ENCODE measurements around the gene COL4A2.

Gene COL4A2

GRCh38 chr13:110352735-110353134 is 45.7 kb downstream of the COL4A2 start:
- Mint-ChIP-seq H3K4me3 (no peak overlapping the region), H3K9me3 (no peaks in the 10 kb centered on the region), H3K4me1 (no peaks in the 10 kb centered on the region), H3K27ac (no peak overlapping the region), H3K36me3 (no peaks in the 10 kb centered on the region)
- DNase-seq (ENCODE audit: low spot score in 2 of 2) = no peak
- ATAC-seq = no peak

DNA sequence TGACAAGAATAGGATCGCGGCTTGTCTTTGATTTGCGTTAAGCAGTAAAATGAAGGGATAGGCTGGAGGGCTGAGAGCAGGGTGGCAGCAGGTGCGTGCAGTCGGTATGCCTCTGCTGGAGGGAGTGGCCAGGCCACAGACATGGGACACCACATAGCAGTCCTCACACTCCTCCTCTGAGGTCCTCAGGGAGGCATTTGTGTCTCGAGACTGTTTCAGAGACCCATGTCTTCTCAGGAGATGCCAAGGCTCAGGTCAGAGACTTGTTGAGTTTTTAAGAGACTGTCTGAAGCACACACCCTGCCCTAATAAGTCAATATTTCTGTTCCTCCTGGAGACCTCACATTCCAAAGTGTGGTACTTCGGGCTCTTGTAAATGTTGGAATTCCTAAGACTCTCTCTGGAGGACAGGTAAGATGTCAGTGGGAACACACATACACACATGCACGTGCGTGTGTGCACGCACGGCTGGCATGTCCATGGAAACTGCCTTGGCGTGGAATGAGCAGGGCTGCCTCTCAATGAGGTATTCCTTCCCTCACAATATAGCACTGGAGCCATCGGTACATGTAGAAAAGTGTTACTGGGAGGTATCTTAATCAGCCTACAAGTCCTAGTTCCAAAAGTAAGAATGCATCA is 46.4 kb downstream of the COL4A2 start:
- H3K27ac Mint-ChIP-seq = no peak overlapping the region
- H3K4me1 Mint-ChIP-seq = no peaks in the 10 kb centered on the region

GRCh38 chr13:110354123-110354627 is 47.1 kb downstream of the COL4A2 start:
- DNase-seq (ENCODE audit: low spot score in 2 of 2) (no peak), ATAC-seq (no peak)
- no peaks in the 10 kb centered on the region for H3K4me1 Mint-ChIP-seq
- no peak overlapping the region for H3K27ac Mint-ChIP-seq
- no peaks in the 10 kb centered on the region for H3K9me3 Mint-ChIP-seq
- no peak overlapping the region for H3K4me3 Mint-ChIP-seq
- no peaks in the 10 kb centered on the region for H3K36me3 Mint-ChIP-seq

More for the DNA sequence above, 46.4 kb downstream of the COL4A2 start:
- Mint-ChIP-seq H3K9me3 (no peaks in the 10 kb centered on the region), H3K36me3 (no peaks in the 10 kb centered on the region), H3K4me3 (no peak overlapping the region)
- DNase-seq (ENCODE audit: low spot score in 2 of 2) (no peak), ATAC-seq (no peak)

DNA sequence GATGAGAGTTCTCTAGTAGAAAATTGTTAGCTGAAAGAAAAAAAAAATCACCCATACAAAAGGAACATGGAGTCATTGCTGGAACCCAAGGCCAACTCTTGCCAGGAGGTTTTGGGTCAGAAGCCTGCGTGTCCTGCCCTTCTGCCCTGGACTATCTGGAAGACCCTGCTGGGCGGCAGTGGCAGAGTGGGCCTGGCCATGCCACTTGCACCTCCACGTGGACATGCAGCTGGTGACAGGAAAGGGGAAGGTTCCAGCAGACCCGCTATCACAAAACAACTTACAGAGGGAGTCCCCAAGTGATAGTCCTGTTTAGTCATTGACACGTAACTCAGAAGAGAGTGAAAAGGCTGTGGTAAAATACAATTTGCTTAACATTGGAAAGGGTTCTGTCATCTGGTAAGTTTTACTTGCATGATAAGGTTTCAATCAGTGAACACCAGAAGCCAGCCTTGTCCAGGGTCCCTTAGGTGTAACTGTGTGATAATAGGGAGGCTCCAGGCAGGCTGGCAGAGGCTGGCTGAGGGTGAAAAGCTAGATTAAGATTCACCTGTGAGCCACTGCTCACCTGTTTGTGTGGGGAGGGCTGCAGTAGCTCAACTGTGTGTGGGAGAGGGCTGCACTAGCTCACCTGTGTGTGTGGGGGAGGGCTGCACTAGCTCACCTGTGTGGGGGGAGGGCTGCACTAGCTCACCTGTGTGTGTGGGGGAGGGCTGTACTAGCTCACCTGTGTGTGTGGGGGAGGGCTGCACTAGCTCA is 47.8 kb downstream of the COL4A2 start:
- no peak overlapping the region for H3K27ac Mint-ChIP-seq
- H3K4me3 Mint-ChIP-seq = no peak overlapping the region
- no peaks in the 10 kb centered on the region for H3K4me1 Mint-ChIP-seq
- ATAC-seq (no peak), DNase-seq (ENCODE audit: low spot score in 2 of 2) (no peak)
- no peaks in the 10 kb centered on the region for H3K36me3 Mint-ChIP-seq
- no peaks in the 10 kb centered on the region for H3K9me3 Mint-ChIP-seq

GRCh38 chr13:110356362-110356761 is 49.3 kb downstream of the COL4A2 start:
- Mint-ChIP-seq H3K9me3 (no peaks in the 10 kb centered on the region), H3K4me3 (no peak overlapping the region), H3K4me1 (no peaks in the 10 kb centered on the region), H3K36me3 (no peaks in the 10 kb centered on the region), H3K27ac (no peak overlapping the region)
- no peak for DNase-seq (ENCODE audit: low spot score in 2 of 2)
- no peak for ATAC-seq

DNA sequence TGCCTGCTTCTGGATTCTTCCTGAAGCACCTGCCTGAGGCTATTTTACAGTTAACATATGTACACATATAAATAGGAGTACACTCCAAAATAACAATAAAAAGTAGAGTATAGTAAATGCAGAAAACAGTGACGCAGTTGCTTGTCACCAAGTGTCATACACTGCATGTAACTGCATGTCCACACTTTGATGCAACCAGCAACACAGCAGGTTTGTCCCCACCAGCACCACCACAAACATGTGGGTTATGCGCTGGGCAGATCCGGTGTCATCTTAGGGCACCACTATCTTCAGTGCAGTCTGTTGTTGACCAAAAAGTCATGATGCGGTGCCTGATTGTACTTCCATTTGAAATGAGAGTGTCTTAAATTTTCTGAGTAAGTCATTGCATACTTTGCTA is 51.3 kb downstream of the COL4A2 start:
- DNase-seq (ENCODE audit: low spot score in 2 of 2) = no peak
- H3K4me1 Mint-ChIP-seq = no peaks in the 10 kb centered on the region
- no peaks in the 10 kb centered on the region for H3K9me3 Mint-ChIP-seq
- no peak overlapping the region for H3K27ac Mint-ChIP-seq
- H3K4me3 Mint-ChIP-seq = no peak overlapping the region
- H3K36me3 Mint-ChIP-seq = no peaks in the 10 kb centered on the region
- no peak for ATAC-seq

DNA sequence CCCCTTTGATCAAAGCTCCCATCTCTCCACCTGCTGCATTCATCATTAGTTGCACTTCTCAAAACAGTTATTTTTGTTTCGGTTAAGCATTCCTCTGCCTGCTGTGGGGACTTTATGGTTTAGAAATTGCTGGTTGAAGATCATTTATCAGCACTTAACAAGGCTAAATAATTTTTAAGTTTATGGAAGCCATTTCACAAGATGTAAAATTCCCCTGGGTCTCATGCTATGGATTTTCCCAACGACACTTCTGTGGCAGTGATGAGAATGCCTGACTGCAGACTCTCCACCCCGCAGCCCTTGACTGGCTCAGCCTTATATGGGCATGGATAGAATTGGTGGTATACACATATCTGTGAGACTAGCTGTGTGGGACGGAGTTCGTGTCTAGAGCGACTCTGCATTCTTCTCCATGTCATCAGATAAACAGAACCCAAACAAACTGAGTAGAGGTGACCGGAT is 52.8 kb downstream of the COL4A2 start:
- H3K36me3 Mint-ChIP-seq = no peaks in the 10 kb centered on the region
- no peak overlapping the region for H3K4me3 Mint-ChIP-seq
- H3K9me3 Mint-ChIP-seq = no peaks in the 10 kb centered on the region
- H3K4me1 Mint-ChIP-seq = no peaks in the 10 kb centered on the region
- H3K27ac Mint-ChIP-seq = no peak overlapping the region
- DNase-seq (ENCODE audit: low spot score in 2 of 2) = no peak
- ATAC-seq = no peak

GRCh38 chr13:110360598-110360997 is 53.5 kb downstream of the COL4A2 start:
- Mint-ChIP-seq H3K9me3 (no peaks in the 10 kb centered on the region), H3K36me3 (no peaks in the 10 kb centered on the region), H3K4me1 (no peaks in the 10 kb centered on the region), H3K4me3 (no peak overlapping the region), H3K27ac (no peak overlapping the region)
- DNase-seq (ENCODE audit: low spot score in 2 of 2) = no peak
- ATAC-seq = no peak

- DNase-seq (ENCODE audit: low spot score in 2 of 2) (no peak), ATAC-seq (no peak)
- no peak overlapping the region for H3K27ac Mint-ChIP-seq
- H3K9me3 Mint-ChIP-seq = no peaks in the 10 kb centered on the region
- H3K36me3 Mint-ChIP-seq = no peaks in the 10 kb centered on the region
- no peaks in the 10 kb centered on the region for H3K4me1 Mint-ChIP-seq
- H3K4me3 Mint-ChIP-seq = no peak overlapping the region
These were observed 54.4 kb downstream of the COL4A2 start for GRCh38 chr13:110361365-110361911.

DNA sequence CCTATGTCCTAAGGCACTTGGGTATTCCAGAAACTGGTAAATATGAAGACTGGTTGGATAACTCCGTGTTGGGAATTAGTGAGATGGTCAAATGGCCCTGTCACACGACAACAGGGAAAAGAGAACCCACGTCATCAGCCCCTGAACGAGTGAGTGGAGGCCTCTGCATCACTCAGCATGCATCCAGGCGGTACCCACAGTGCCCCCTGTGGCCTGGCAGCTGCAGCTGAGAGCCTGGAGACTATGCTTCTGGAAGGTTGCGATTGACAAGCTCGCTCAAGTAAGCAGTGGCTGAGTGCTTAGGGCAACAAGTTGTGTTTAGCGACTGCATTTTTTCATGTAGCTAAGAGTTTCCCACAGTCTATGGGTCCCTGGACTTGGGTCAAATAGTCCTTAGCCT is 55.9 kb downstream of the COL4A2 start:
- DNase-seq (ENCODE audit: low spot score in 2 of 2) = no peak
- H3K4me3 Mint-ChIP-seq = no peak overlapping the region
- no peak overlapping the region for H3K27ac Mint-ChIP-seq
- H3K9me3 Mint-ChIP-seq = no peaks in the 10 kb centered on the region
- no peaks in the 10 kb centered on the region for H3K4me1 Mint-ChIP-seq
- H3K36me3 Mint-ChIP-seq = no peaks in the 10 kb centered on the region
- no peak for ATAC-seq

- Mint-ChIP-seq H3K4me1 (no peaks in the 10 kb centered on the region), H3K4me3 (no peak overlapping the region), H3K36me3 (no peaks in the 10 kb centered on the region), H3K9me3 (no peaks in the 10 kb centered on the region), H3K27ac (no peak overlapping the region)
- DNase-seq (ENCODE audit: low spot score in 2 of 2) (no peak), ATAC-seq (no peak)
These were observed 57.0 kb downstream of the COL4A2 start for GRCh38 chr13:110364081-110364480.

GRCh38 chr13:110365876-110366275 is 58.8 kb downstream of the COL4A2 start:
- H3K27ac Mint-ChIP-seq = no peak overlapping the region
- H3K36me3 Mint-ChIP-seq = no peaks in the 10 kb centered on the region
- H3K9me3 Mint-ChIP-seq = no peaks in the 10 kb centered on the region
- no peak for ATAC-seq
- no peak for DNase-seq (ENCODE audit: low spot score in 2 of 2)
- H3K4me1 Mint-ChIP-seq = no peaks in the 10 kb centered on the region
- no peak overlapping the region for H3K4me3 Mint-ChIP-seq

DNA sequence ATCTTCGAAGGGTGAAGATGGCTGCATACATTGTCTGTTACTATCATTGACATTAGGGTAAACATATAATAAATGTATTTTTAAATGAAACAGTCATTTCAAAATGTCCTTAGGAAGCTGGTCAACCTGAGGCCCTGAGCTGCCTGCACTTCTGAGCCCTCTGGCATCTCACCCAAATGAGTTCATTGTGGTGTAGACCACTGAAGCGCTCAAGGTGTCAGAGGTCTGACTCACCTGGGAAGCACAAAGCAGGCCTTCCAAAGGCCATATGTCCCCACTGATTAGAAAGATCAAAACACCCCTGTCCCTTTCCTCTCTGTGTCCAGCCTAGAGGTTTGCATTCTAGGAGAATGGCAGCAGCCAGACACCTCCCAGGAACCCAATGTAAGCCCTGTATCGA is 59.6 kb downstream of the COL4A2 start:
- ATAC-seq (no peak), DNase-seq (ENCODE audit: low spot score in 2 of 2) (no peak)
- Mint-ChIP-seq H3K4me3 (no peak overlapping the region), H3K4me1 (no peaks in the 10 kb centered on the region), H3K36me3 (no peaks in the 10 kb centered on the region), H3K9me3 (no peaks in the 10 kb centered on the region), H3K27ac (no peak overlapping the region)

- no peaks in the 10 kb centered on the region for H3K4me1 Mint-ChIP-seq
- no peaks in the 10 kb centered on the region for H3K9me3 Mint-ChIP-seq
- no peak overlapping the region for H3K27ac Mint-ChIP-seq
- H3K4me3 Mint-ChIP-seq = no peak overlapping the region
- ATAC-seq (no peak), DNase-seq (ENCODE audit: low spot score in 2 of 2) (no peak)
- no peaks in the 10 kb centered on the region for H3K36me3 Mint-ChIP-seq
These were observed 60.5 kb downstream of the COL4A2 start for GRCh38 chr13:110367620-110368019.

DNA sequence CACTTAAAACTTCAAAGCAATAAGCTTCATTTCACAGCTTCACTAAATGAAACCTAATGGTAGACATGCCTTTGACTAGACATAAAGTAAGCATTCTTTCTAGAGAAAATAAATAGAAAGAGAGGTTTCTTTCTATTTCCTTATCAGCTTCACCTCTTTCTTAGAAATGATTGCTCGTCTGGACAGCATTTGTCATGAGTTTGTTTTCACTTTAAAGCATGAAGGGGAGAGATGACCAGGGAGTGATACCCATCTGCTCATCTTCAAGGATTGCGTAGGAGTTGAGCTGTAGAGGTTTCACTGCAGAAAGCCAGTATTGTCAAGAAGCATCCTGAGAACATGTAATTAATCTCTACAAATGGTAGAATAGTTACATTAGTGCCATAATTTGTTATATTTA is 61.3 kb downstream of the COL4A2 start:
- H3K4me3 Mint-ChIP-seq = no peak overlapping the region
- ATAC-seq = no peak
- H3K27ac Mint-ChIP-seq = no peak overlapping the region
- DNase-seq (ENCODE audit: low spot score in 2 of 2) = no peak
- H3K9me3 Mint-ChIP-seq = no peaks in the 10 kb centered on the region
- H3K36me3 Mint-ChIP-seq = no peaks in the 10 kb centered on the region
- no peaks in the 10 kb centered on the region for H3K4me1 Mint-ChIP-seq

GRCh38 chr13:110369400-110369799 is 62.3 kb downstream of the COL4A2 start:
- H3K27ac Mint-ChIP-seq = no peak overlapping the region
- DNase-seq (ENCODE audit: low spot score in 2 of 2) = no peak
- no peaks in the 10 kb centered on the region for H3K4me1 Mint-ChIP-seq

More at GRCh38 chr13:110369400-110369799, 62.3 kb downstream of the COL4A2 start:
- H3K9me3 Mint-ChIP-seq = no peaks in the 10 kb centered on the region
- no peak for ATAC-seq
- no peaks in the 10 kb centered on the region for H3K36me3 Mint-ChIP-seq
- H3K4me3 Mint-ChIP-seq = no peak overlapping the region

Measured in stimulated activated effector memory CD8-positive, alpha-beta T cell treated with anti-CD3 and anti-CD28 coated beads, Interleukin-12 subunit alpha, Interleukin-12 subunit beta, amount 100 ng/mL, for 72 hours (primary cell).